GM21515 (cell line): Measurements from ENCODE around the gene PIGU.
"Not testable (repeated sequence)": the region's sequence is repeated elsewhere in the genome, so short reads cannot be mapped to it uniquely, and the experiment has no call there.

ENCODE experiments used
- ATAC-seq: cut with Tn5 transposase; IDR thresholded peaks from one replicate; pipeline ENCODE4 v1.9.1; 2021; ENCODE audit not compliant: unreplicated experiment

PIGU gene

GRCh38 chr20:34624629-34625028, 52.3 kb downstream of the PIGU start:
- no peak for ATAC-seq

- no peak for ATAC-seq
Measured at GRCh38 chr20:34622821-34623451, 54.0 kb downstream of the PIGU start.

- no peak for ATAC-seq
Measured at GRCh38 chr20:34621383-34622367, 55.2 kb downstream of the PIGU start.

GRCh38 chr20:34621036-34621343, 55.9 kb downstream of the PIGU start:
- no peak for ATAC-seq

- no peak for ATAC-seq
Measured at GRCh38 chr20:34618676-34619075, 58.2 kb downstream of the PIGU start.

GRCh38 chr20:34616913-34617312, 60.0 kb downstream of the PIGU start:
- ATAC-seq: not testable (repeated sequence)

GRCh38 chr20:34615477-34615876, 61.4 kb downstream of the PIGU start:
- ATAC-seq: no peak

GRCh38 chr20:34611976-34612375, 64.9 kb downstream of the PIGU start:
- not testable (repeated sequence) for ATAC-seq

- no peak for ATAC-seq
Measured at GRCh38 chr20:34607066-34607465, 69.8 kb downstream of the PIGU start.

GRCh38 chr20:34604980-34605788, 71.7 kb downstream of the PIGU start:
- ATAC-seq: no peak

GRCh38 chr20:34600892-34601653, 75.8 kb downstream of the PIGU start:
- ATAC-seq: no peak

GRCh38 chr20:34595377-34596184, 81.3 kb downstream of the PIGU start:
- ATAC-seq: no peak

- ATAC-seq: no peak
Measured at GRCh38 chr20:34586488-34587163, 90.3 kb downstream of the PIGU start.

- no peak for ATAC-seq
Measured at GRCh38 chr20:34585019-34585418, 91.9 kb downstream of the PIGU start.

- no peak for ATAC-seq
Measured at GRCh38 chr20:34583544-34583943, 93.3 kb downstream of the PIGU start.

GRCh38 chr20:34582911-34583310, 94.0 kb downstream of the PIGU start:
- no peak for ATAC-seq

GRCh38 chr20:34582221-34582620, 94.7 kb downstream of the PIGU start:
- no peak for ATAC-seq

- no peak for ATAC-seq
Measured at GRCh38 chr20:34581341-34582184, 95.3 kb downstream of the PIGU start.
